GM23248 (cell line): Measurements from ENCODE around the gene NUDT12.

ENCODE experiments used
- EZH2 ChIP-seq: fragments of 200-600 bp; sonication (generic); IDR thresholded peaks from 2 replicates; pipeline ENCODE4 v1.6.1; 2018; ENCODE audit warnings: antibody characterized with exemption, mild to moderate bottlenecking; ENCODE audit not compliant: insufficient read depth, poor library complexity, severe bottlenecking
- EZH2phosphoT487 ChIP-seq: fragments of 200-600 bp; sonication (generic); IDR thresholded peaks from 2 replicates; pipeline ENCODE4 v1.6.1; 2018; ENCODE audit warnings: antibody characterized with exemption, moderate library complexity, mild to moderate bottlenecking, low read depth; ENCODE audit not compliant: insufficient read depth

DNA sequence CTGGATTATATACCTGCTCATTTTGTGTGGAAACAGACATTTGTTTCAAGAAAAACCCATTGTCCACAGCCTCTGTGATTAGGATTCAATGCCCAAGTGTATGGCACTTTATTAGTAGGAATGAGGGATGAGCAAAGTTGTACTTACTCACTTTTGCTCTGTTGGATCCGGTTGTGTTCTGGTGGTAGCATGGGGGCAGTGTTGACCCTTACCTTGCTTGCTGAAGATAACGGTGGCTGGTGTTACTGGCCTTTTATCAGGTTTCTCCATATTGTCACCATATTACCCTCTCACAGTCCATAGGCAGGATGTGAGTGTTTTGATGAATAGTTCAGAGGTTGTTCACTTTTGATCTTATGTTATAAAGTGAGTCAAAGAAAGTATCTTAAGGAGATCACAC lies 42.7 kb upstream of the NUDT12 start:
- no peak for TF ChIP-seq EZH2
- no peak for TF ChIP-seq EZH2phosphoT487
